ENCODE measurements around the gene IFNA21.
A peak's percentile ranks its signal among the peaks of the same experiment; 100 is the strongest.
"Not testable (repeated sequence)": the region's sequence is repeated elsewhere in the genome, so short reads cannot be mapped to it uniquely, and the experiment has no call there.

DNA sequence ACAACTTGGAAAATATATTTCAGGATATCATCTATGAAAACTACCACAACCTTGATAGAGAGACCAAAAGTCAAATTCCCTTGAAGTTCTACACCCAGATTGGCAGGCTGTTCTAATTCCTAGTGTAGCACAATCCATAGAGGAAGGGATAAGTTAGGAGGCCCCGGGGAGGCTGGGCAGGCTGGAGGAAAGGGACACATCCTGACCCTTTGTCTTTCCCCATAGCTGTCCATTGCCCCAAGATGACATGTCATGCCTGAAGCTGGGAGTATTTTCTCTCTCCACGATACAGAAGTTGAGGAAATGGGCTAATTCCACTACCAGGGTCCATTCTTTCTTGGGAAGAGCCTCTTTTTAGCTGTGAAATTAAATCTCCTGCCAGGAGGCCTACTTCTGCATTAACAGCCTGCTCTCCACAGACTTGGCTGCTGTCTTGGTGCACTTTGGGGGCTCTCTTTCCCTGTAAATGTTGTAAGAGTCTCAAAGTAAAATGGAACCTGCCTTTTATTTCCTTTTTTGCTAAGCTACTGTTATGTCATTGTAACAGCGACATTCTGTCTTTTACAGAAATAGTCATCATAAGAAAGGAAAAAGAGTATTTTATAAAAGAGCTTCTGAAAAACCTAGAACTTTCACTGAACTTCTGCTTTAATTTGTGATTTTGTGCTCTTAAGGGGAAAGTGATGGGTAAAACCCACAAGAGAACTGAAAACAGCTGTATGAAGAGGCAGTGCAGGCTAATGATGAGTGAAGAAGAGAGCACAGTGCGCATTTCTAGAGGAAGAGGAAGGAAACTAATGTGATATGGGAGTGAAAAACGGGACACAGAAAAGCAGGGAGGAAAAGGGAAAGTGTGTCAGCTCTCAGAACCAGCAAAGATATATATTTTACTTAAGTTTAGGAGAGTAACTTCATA is 47.2 kb upstream of the IFNA21 start:
- TF ChIP-seq, protein P1, sequence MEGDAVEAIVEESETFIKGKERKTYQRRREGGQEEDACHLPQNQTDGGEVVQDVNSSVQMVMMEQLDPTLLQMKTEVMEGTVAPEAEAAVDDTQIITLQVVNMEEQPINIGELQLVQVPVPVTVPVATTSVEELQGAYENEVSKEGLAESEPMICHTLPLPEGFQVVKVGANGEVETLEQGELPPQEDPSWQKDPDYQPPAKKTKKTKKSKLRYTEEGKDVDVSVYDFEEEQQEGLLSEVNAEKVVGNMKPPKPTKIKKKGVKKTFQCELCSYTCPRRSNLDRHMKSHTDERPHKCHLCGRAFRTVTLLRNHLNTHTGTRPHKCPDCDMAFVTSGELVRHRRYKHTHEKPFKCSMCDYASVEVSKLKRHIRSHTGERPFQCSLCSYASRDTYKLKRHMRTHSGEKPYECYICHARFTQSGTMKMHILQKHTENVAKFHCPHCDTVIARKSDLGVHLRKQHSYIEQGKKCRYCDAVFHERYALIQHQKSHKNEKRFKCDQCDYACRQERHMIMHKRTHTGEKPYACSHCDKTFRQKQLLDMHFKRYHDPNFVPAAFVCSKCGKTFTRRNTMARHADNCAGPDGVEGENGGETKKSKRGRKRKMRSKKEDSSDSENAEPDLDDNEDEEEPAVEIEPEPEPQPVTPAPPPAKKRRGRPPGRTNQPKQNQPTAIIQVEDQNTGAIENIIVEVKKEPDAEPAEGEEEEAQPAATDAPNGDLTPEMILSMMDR (IDR thresholded peaks at IDR 0.05) = peak; percentile 59
- not testable (repeated sequence) for TF ChIP-seq EZH2, EZH2phosphoT487 (IDR thresholded peaks at IDR 0.05)

Data from neural progenitor cell (in vitro differentiated cells).